Cardiac fibroblast (primary cell): ENCODE results near the gene ZBED2.

Experiments used
- DNase-seq, 2 donors: peaks; one replicate each; pipeline versions ENCODE4 v3.0.0 to v3.0.0-alpha.2; 2010; ENCODE audit warnings: low read depth in 2 of 2
- H3K4me3 ChIP-seq, 2 donors: replicated peaks in 1 of 2; 1 replicate in 1 of 2; 2 replicates in 1 of 2; pipeline ENCODE4 v1.5.1; 2011; ENCODE audit warnings: low read depth in 2 of 2, low read length in 2 of 2, mild to moderate bottlenecking in 2 of 2, moderate library complexity in 1 of 2
- TF ChIP-seq, protein P1 (sequence below): IDR thresholded peaks from one replicate; pipeline ENCODE4 v1.5.1; 2011; ENCODE audit warnings: low read depth, mild to moderate bottlenecking, low read length, inconsistent platforms

Gene ZBED2

GRCh38 chr3:111613294-111613693 is 18.1 kb upstream of the ZBED2 start:
- no peak overlapping the region for H3K4me3 ChIP-seq
- TF ChIP-seq, protein P1, sequence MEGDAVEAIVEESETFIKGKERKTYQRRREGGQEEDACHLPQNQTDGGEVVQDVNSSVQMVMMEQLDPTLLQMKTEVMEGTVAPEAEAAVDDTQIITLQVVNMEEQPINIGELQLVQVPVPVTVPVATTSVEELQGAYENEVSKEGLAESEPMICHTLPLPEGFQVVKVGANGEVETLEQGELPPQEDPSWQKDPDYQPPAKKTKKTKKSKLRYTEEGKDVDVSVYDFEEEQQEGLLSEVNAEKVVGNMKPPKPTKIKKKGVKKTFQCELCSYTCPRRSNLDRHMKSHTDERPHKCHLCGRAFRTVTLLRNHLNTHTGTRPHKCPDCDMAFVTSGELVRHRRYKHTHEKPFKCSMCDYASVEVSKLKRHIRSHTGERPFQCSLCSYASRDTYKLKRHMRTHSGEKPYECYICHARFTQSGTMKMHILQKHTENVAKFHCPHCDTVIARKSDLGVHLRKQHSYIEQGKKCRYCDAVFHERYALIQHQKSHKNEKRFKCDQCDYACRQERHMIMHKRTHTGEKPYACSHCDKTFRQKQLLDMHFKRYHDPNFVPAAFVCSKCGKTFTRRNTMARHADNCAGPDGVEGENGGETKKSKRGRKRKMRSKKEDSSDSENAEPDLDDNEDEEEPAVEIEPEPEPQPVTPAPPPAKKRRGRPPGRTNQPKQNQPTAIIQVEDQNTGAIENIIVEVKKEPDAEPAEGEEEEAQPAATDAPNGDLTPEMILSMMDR = no peak
- no peak for DNase-seq

- TF ChIP-seq, protein P1 = no peak
- no peak overlapping the region for H3K4me3 ChIP-seq
- no peak for DNase-seq
Measured at GRCh38 chr3:111610612-111611054, 15.5 kb upstream of the ZBED2 start.

GRCh38 chr3:111610189-111610588 is 15.0 kb upstream of the ZBED2 start:
- TF ChIP-seq, protein P1 = no peak
- H3K4me3 ChIP-seq = no peak overlapping the region
- no peak for DNase-seq

DNA sequence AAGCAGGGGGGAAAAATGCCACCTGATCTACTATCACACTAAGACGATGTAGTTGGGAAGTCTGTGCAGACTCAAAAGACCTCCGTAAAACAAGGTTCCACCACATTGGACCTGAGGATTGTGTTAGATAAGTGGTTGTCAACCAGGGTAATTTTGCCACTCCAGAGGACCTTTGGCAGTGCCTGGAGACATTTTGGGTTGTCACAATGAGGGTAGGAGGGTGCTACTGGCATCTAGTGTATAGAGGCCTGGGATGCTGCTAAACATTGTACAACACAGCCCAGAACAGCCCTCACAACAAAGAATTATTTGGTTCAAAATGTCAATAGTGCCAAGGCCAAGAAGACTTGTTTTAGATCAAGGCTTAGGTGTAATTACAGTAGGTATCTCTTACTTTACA is 14.6 kb upstream of the ZBED2 start:
- no peak for DNase-seq
- TF ChIP-seq, protein P1 = no peak
- H3K4me3 ChIP-seq = no peak overlapping the region

DNA sequence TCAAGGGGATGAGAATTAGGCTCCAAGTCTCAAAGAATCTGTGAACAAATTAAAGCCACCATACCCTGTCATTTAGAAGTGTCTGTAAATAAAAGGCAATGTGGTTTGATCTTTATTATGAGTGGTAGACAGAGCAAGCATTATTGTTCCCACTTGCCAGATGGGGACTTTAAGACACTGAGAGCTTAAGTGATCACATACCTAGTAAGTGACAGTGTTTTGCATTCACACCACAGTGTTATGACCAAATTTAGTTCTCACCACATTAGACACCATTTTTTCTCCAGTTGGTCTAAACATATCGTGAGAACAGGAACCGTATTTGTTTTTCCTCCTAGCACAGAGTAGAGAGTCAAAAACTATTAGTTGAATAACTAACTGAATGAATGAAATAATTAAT is 13.2 kb upstream of the ZBED2 start:
- DNase-seq = no peak
- H3K4me3 ChIP-seq = no peak overlapping the region
- TF ChIP-seq, protein P1 = no peak

- no peak overlapping the region for H3K4me3 ChIP-seq
- DNase-seq = no peak
- TF ChIP-seq, protein P1 = no peak
Measured at GRCh38 chr3:111607240-111607920, 12.2 kb upstream of the ZBED2 start.

GRCh38 chr3:111605493-111605892 is 10.3 kb upstream of the ZBED2 start:
- DNase-seq = no peak
- TF ChIP-seq, protein P1 = no peak
- H3K4me3 ChIP-seq = no peak overlapping the region
